Esophagus muscularis mucosa (tissue), 4 donors: ENCODE measurements around the gene SLC20A1. TPM values are rescaled to one million over a fixed set of nuclear protein-coding genes. Genes with fewer than 3 reads are reported as not detected.

Experiments used
- DNase-seq: peaks from one replicate; pipeline ENCODE4 v3.0.0-alpha.2; 2017; ENCODE audit errors: extremely low spot score
- H3K27ac ChIP-seq, 4 donors: fragments of 200-600 bp; sonication (generic); replicated peaks in 1 of 4; 1 replicate in 3 of 4; 2 replicates in 1 of 4; pipeline ENCODE4 v1.5.1; 2016 to 2019; ENCODE audit warnings: mild to moderate bottlenecking in 1 of 4
- H3K27me3 ChIP-seq, 4 donors: fragments of 200-600 bp; sonication (generic); one replicate each; pipeline versions ENCODE4 v1.5.1 to v1.6.0; 2016 to 2019
- H3K36me3 ChIP-seq, 4 donors: fragments of 200-600 bp; sonication (generic); one replicate each; pipeline ENCODE4 v1.5.1; 2016 to 2019
- H3K4me1 ChIP-seq, 4 donors: fragments of 200-600 bp; sonication (generic); one replicate each; pipeline ENCODE4 v1.5.1; 2016 to 2019
- H3K4me3 ChIP-seq, 4 donors: fragments of 200-600 bp; sonication (generic); 1 replicate in 2 of 4; 2 replicates in 2 of 4; pipeline ENCODE4 v1.5.1; 2016 to 2019; ENCODE audit warnings: mild to moderate bottlenecking in 4 of 4, moderate library complexity in 1 of 4
- H3K9me3 ChIP-seq, 4 donors: fragments of 200-600 bp; sonication (generic); 1 replicate in 3 of 4; 2 replicates in 1 of 4; pipeline ENCODE4 v1.5.1; 2016 to 2019
- CTCF ChIP-seq, 3 experiments: fragments of 200-600 bp in 2 of 3; fragments of 450-650 bp in 1 of 3; sonication (generic) in 2 of 3; IDR thresholded peaks; one replicate each; pipeline ENCODE4 v1.5.1; 2017 to 2019; ENCODE audit warnings: antibody characterized with exemption in 3 of 3, mild to moderate bottlenecking in 2 of 3, moderate library complexity in 1 of 3
- EP300 ChIP-seq: sonication (generic); formaldehyde crosslinking; IDR thresholded peaks from one replicate; pipeline ENCODE4 v1.6.1; 2017; ENCODE audit warnings: antibody characterized with exemption
- POLR2A ChIP-seq: fragments of 450-650 bp; IDR thresholded peaks from one replicate; pipeline ENCODE4 v1.6.1; 2017; ENCODE audit warnings: antibody characterized with exemption, moderate library complexity, mild to moderate bottlenecking, low read depth
- POLR2AphosphoS5 ChIP-seq, 2 donors: sonication (generic); formaldehyde crosslinking; IDR thresholded peaks; one replicate each; pipeline ENCODE4 v1.6.1; 2017; ENCODE audit warnings: antibody characterized with exemption in 2 of 2
- WGBS: methylation state at CpG from one replicate; pipeline ENCODE4 v1.1.5; 2018; 5-methylcytosine and 5-hydroxymethylcytosine counted together
- intact Hi-C: fragments of 100-400 bp; cut with DNase I; formaldehyde crosslinking; loops from one replicate; pipeline ENCODE4 v1.15.1; 2023
- total RNA-seq, 4 donors: library from RNA; depleted of rRNA; stranded (reverse); fragments of >200 nt; gene quantifications; one replicate each; pipeline versions ENCODE4 v1.1.0 to v1.2.1, GENCODE V29; 2016

SLC20A1 gene
- total RNA-seq, 4 donors from 2014 or later, result 12.0 to 34.1 (median 14.9) TPM

DNA sequence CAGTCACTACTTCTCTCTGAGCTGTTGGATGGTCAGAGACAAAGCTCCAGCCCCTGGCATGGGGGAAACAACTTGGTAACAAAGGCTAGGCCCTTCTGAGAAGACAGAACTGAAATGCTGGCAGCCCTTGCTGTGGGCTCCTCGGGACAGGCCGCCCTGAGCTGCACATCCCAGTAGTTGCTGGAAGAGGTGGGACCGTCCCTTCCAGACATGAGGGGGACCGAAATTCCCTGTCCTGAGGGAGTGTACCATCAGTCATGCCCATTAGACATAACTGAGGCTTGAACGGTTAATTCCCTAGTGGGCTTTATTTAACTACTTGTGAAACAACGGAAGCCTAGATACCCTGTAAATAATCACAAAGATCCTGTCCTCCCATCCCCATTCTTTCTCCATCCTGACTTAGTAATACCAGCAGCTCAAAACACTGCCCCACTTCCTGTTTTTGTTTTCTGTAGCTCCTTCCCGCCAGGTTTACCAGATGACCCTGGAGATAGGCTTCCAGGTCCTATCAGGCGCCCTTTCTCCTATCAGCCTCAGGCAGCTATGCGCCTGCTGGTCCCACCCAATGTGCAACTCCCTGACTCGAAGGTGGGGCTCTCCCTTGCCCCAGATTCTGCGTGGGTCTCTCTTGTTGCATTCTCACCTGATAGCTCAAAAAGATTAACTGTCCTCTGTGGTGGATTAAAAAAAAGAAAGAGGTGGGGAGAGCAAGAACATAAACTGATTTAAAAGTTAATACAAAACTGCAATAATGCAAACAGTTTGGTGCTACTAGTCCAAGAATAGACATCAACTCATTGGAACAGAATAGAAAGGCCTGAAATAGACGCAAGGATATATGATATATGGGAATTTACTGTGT is 38.0 kb downstream of the SLC20A1 start:
- TF ChIP-seq CTCF (IDR thresholded peaks at IDR 0.05) (no peak), POLR2AphosphoS5 (IDR thresholded peaks at IDR 0.05) (no peak), EP300 (no peak), POLR2A (no peak)
- H3K27ac ChIP-seq, result no peak overlapping the region
- H3K36me3 ChIP-seq, result no peaks in the 10 kb centered on the region
- WGBS, result 83% methylated on average over 12 of the region's 12 CpGs
- DNase-seq, result no peak
- no peak overlapping the region for H3K4me3 ChIP-seq
- no peaks in the 10 kb centered on the region for H3K9me3 ChIP-seq
- no peaks in the 10 kb centered on the region for H3K27me3 ChIP-seq
- intact Hi-C loops, result no loop called here
- H3K4me1 ChIP-seq, result peaks cover 0 to 21% (median 18%) of the 10 kb centered on the region in 4 donors

DNA sequence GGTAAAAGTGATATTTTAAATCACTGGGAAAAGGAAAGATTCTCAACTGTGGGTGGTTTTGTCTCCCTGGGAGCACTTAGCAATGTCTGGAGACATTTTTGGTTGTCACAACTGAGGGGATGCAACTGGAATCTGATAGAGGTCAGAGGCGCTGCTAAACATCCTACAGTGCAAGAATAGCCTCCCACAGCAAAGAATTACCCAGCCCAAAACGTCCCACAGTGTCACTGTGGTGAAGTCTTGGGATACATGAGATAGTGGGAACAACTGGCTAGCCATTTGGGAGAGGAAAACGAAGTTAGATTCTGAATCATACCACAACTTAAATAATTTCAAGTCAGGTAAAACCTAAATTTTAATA is 38.7 kb downstream of the SLC20A1 start:
- no peak overlapping the region for H3K4me3 ChIP-seq
- no peak for DNase-seq
- H3K9me3 ChIP-seq, result no peaks in the 10 kb centered on the region
- TF ChIP-seq POLR2AphosphoS5 (IDR thresholded peaks at IDR 0.05), result no peak
- no peak for TF ChIP-seq CTCF (IDR thresholded peaks at IDR 0.05)
- no peak for TF ChIP-seq EP300
- no peak for TF ChIP-seq POLR2A
- peaks cover 0 to 19% (median 16%) of the 10 kb centered on the region in 4 donors for H3K4me1 ChIP-seq
- WGBS, result 63% methylated on average over 3 of the region's 3 CpGs
- intact Hi-C loops, result no loop called here
- no peaks in the 10 kb centered on the region for H3K27me3 ChIP-seq
- H3K36me3 ChIP-seq, result no peaks in the 10 kb centered on the region
- H3K27ac ChIP-seq, result no peak overlapping the region

GRCh38 chr2:112685271-112685884 is 39.6 kb downstream of the SLC20A1 start:
- H3K36me3 ChIP-seq, result no peaks in the 10 kb centered on the region
- WGBS, result 83% methylated on average over 4 of the region's 4 CpGs
- H3K27me3 ChIP-seq, result no peaks in the 10 kb centered on the region
- no peak overlapping the region for H3K27ac ChIP-seq
- peaks cover 0 to 10% (median 9%) of the 10 kb centered on the region in 4 donors for H3K4me1 ChIP-seq
- intact Hi-C loops, result no loop called here
- no peaks in the 10 kb centered on the region for H3K9me3 ChIP-seq
- TF ChIP-seq POLR2A, result no peak
- TF ChIP-seq POLR2AphosphoS5 (IDR thresholded peaks at IDR 0.05), result no peak
- no peak for TF ChIP-seq EP300
- no peak for TF ChIP-seq CTCF (IDR thresholded peaks at IDR 0.05)
- DNase-seq, result no peak
- H3K4me3 ChIP-seq, result no peak overlapping the region

DNA sequence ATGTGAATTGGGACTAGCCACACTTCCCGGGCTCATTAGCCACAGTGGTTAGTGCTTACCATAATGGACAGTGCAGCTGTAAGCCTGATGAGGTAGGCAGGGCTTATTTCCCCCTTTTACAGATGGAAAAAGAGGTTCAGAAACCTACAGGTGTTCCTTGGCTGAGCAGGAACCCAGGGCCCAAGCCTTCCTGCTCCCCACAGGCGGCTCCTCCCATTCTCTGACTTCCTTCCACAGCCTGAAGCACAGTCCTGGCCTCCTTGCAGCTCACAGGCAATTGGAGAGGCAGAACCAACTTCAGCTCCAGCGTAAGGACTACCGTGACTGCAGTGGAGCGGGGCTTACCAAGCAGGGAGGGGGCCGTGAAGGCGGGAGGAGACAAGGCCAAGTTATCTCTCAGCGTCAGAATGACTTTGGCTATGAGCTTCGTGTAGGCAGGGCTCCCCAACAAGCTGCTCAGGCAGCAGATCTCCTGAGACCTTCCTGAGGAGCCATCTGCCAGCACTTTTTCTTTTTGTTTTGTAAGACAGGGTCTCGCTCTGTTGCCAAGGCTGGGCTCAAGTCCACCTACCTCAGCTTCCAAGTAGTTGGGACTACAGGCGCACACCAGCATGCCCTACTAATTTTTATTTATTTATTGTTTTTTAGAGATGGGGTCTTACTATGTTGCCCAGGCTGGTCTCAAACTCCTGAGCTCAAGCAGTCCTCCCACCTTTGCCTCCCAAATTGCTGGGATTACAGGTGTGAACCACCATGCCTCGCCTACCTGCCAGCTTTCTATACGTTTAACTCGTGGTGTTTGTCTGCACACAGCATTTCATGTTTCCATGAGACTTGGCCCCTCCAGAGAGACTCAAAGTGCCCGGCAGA is 40.8 kb downstream of the SLC20A1 start:
- Histone ChIP-seq H3K4me3 (no peak overlapping the region), H3K27me3 (no peaks in the 10 kb centered on the region), H3K27ac (no peak overlapping the region), H3K36me3 (no peaks in the 10 kb centered on the region), H3K4me1 (peaks cover 0 to 6% (median 3%) of the 10 kb centered on the region in 4 donors), H3K9me3 (no peaks in the 10 kb centered on the region)
- no peak for TF ChIP-seq EP300
- TF ChIP-seq POLR2A, result no peak
- no peak for TF ChIP-seq CTCF (IDR thresholded peaks at IDR 0.05)
- TF ChIP-seq POLR2AphosphoS5 (IDR thresholded peaks at IDR 0.05), result no peak
- intact Hi-C loops, result no loop called here
- WGBS, result 90% methylated on average over 10 of the region's 15 CpGs
- no peak for DNase-seq
